ENCODE data around the gene ALG12. TPM values are rescaled to one million over a fixed set of nuclear protein-coding genes. Genes with fewer than 3 reads are reported as not detected.
A peak's percentile ranks its signal among the peaks of the same experiment; 100 is the strongest.

Gene ALG12
- total and polyA plus RNA-seq, 2 of the 8 experiments (the other 6 are each of a cell fraction or from before 2014, with no cell fraction given), result 13.4 to 22.5 TPM

- H4K91ac ChIP-seq (replicated peaks; ENCODE audit: insufficient read length, low read length), result no peak overlapping the region
- no peaks in the 10 kb centered on the region; a peak in 1 of 7 replicates for H3K27me3 ChIP-seq (replicated peaks in 1 of 4; ENCODE audit: control insufficient read depth in 3 of 4, extremely low read depth in 1 of 4, insufficient read depth in 3 of 4, low read length in 3 of 4)
- no peak overlapping the region for H2AFZ ChIP-seq (ENCODE audit: low read length)
- H2BK15ac ChIP-seq (ENCODE audit: low read length), result 0 out of 2 replicates have a peak overlapping the region, but pooled peaks have one; percentile 13
- H3K18ac ChIP-seq (ENCODE audit: extremely low read depth, low read length), result no peak overlapping the region
- ChIA-PET POLR2A (ENCODE audit: partially characterized antibody) (no interaction called here), CTCF (ENCODE audit: partially characterized antibody) (no interaction called here)
- FAIRE-seq, result no peak
- peaks cover 3 to 16% (median 9%) of the 10 kb centered on the region in 4 experiments for H3K4me1 ChIP-seq (replicated peaks in 1 of 4; ENCODE audit: control insufficient read depth in 3 of 4, insufficient read depth in 4 of 4, low read length in 3 of 4)
- H3K79me1 ChIP-seq (ENCODE audit: low read depth, low read length), result no peaks in the 10 kb centered on the region
- H3K9ac ChIP-seq (replicated peaks in 1 of 4; ENCODE audit: extremely low read depth in 1 of 4, low read depth in 3 of 4, low read length in 3 of 4), result no peak overlapping the region
- H3K27ac ChIP-seq (ENCODE audit: low read depth, low read length), result no peak overlapping the region
- no peak overlapping the region for H3K4ac ChIP-seq (replicated peaks; ENCODE audit: insufficient read length, low read depth, low read length)
- no peak overlapping the region for H2BK12ac ChIP-seq (ENCODE audit: low read depth, low read length)
- peaks cover 0 to 2% of the 10 kb centered on the region in 2 experiments for H4K20me1 ChIP-seq (replicated peaks in 1 of 2; ENCODE audit: control insufficient read depth in 1 of 2, insufficient read depth in 2 of 2, low read length in 2 of 2)
- H3K9me3 ChIP-seq (ENCODE audit: insufficient read depth in 2 of 2, low read depth in 1 of 2, low read length in 1 of 2), result no peaks in the 10 kb centered on the region
- H3K36me3 ChIP-seq (ENCODE audit: control insufficient read depth in 2 of 4, insufficient read depth in 4 of 4, low read length in 3 of 4), result no peaks in the 10 kb centered on the region
- DNase-seq (ENCODE audit: low read depth in 1 of 2, low spot score in 2 of 2), result no peak
- no peak overlapping the region for H3K56ac ChIP-seq (replicated peaks; ENCODE audit: insufficient read length, low read depth, low read length)
- no peak overlapping the region for H2BK120ac ChIP-seq (replicated peaks; ENCODE audit: low read depth, low read length)
- 92% methylated on average over 17 of the region's 17 CpGs; no CpG with 5 or more reads in 1 of the 2 experiments for WGBS, 2 experiments (ENCODE audit: extremely low coverage in 1 of 2, insufficient coverage in 1 of 2, insufficient read length in 1 of 2, insufficient replicate concordance in 2 of 2, low coverage in 1 of 2, low lambda C conversion rate in 2 of 2, missing lambda C conversion rate in 1 of 2)
- no peak overlapping the region for H4K8ac ChIP-seq (ENCODE audit: extremely low read depth, insufficient read depth, low read length)
- no peak overlapping the region for H3K23ac ChIP-seq (ENCODE audit: insufficient read length)
- H2AK5ac ChIP-seq (ENCODE audit: low read depth, low read length), result 0 out of 2 replicates have a peak overlapping the region, but pooled peaks have one; percentile 82
- H2BK5ac ChIP-seq (ENCODE audit: low read depth, low read length), result no peak overlapping the region
- peaks cover 3% of the 10 kb centered on the region; the same call in 1 of the 2 replicates for H3K23me2 ChIP-seq (ENCODE audit: low read depth, low read length)
- H4K5ac ChIP-seq (ENCODE audit: insufficient read length, low read depth, low read length), result no peak overlapping the region
- H2BK20ac ChIP-seq (ENCODE audit: low read length), result 0 out of 2 replicates have a peak overlapping the region, but pooled peaks have one; percentile 13
- H3K4me2 ChIP-seq (ENCODE audit: insufficient read depth in 1 of 2, low read depth in 2 of 2, low read length in 2 of 2), result no peak overlapping the region
- H3K79me2 ChIP-seq (ENCODE audit: control insufficient read depth in 1 of 2, insufficient read depth in 2 of 2, low read length in 2 of 2), result no peaks in the 10 kb centered on the region
- H3K4me3 ChIP-seq (ENCODE audit: extremely low read depth in 1 of 4, insufficient read depth in 2 of 4, low read depth in 3 of 4, low read length in 4 of 4), result no peak overlapping the region
- H3K14ac ChIP-seq (ENCODE audit: insufficient read length), result no peak overlapping the region
- no peak for TF ChIP-seq YY1 (IDR thresholded peaks at IDR 0.05; ENCODE audit: low read depth, low read length)
- TF ChIP-seq CTBP2 (IDR thresholded peaks at IDR 0.05; ENCODE audit: borderline replicate concordance, insufficient read depth, insufficient read length, low read length), result no peak
- no peak for TF ChIP-seq JUND (IDR thresholded peaks at IDR 0.05; ENCODE audit: low read length)
- no peak for TF ChIP-seq RFX5 (IDR thresholded peaks at IDR 0.05; ENCODE audit: borderline replicate concordance, low read depth, low read length)
- TF ChIP-seq POU5F1 (IDR thresholded peaks at IDR 0.05; ENCODE audit: low read depth, low read length), result no peak
- TF ChIP-seq PHF8 (conservative IDR thresholded peaks at IDR 0.05; ENCODE audit: low read depth, low read length), result no peak
- TF ChIP-seq CHD1 (IDR thresholded peaks at IDR 0.05; ENCODE audit: low read depth, low read length), result no peak
- no peak for TF ChIP-seq CBX8 (IDR thresholded peaks at IDR 0.05; ENCODE audit: borderline replicate concordance, low read depth, low read length)
- no peak for TF ChIP-seq SP4 (IDR thresholded peaks at IDR 0.05; ENCODE audit: low read length)
- no peak for TF ChIP-seq BCL11A (IDR thresholded peaks at IDR 0.05; ENCODE audit: low read depth in 2 of 2, low read length in 2 of 2)
- no peak for TF ChIP-seq ATF2 (IDR thresholded peaks at IDR 0.05; ENCODE audit: low read length)
Measured at GRCh38 chr22:49941507-49942316, 23.5 kb upstream of the ALG12 start.

All from H1 (cell line).